Ureter (tissue), 1 donor: Measurements from ENCODE around the gene VEZT. TPM values are rescaled to one million over a fixed set of nuclear protein-coding genes. Genes with fewer than 3 reads are reported as not detected.
"Not testable (repeated sequence)": the region's sequence is repeated elsewhere in the genome, so short reads cannot be mapped to it uniquely, and the experiment has no call there.

Experiments used
- DNase-seq: peaks from one replicate; pipeline ENCODE4 v3.0.0-alpha.2; 2020; ENCODE audit warnings: low spot score
- total RNA-seq: library from RNA; stranded (reverse); gene quantifications from one replicate; pipeline ENCODE4 v1.2.4, GENCODE V29; 2023
- donor health status: DM: yes; HTN: yes; CAD: no.

Gene VEZT
- total RNA-seq, 1 donor from 2014 or later = 103 TPM

DNA sequence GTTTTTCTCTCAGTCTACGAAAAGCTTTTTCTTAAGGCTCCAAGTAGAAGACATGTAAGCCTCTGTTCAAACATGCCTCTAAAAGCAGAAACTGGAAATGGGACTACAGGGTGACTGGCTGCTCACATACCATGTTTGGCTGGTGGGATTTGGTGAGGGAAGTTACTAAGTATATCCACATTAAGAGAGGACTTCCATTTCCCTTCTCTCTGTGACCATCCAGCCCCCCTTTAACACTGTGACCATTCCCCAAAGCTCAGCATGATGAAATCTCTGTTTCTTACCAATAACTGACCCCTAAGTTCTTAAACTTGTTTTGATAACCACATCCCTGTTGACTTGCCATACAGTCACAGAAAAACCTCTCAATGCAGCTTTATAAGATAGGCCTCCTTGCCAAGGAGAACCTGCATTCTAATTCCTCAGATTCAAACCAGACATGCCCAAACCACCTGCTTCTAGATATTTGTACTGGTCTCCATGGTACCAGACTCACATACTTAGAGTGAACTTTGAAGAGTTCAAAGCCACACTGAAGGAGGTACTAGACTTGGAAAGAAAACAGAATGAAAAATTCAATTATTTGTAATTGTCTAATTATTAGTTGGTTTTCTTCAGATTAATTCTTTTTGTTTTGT lies 102.2 kb downstream of the VEZT start:
- no peak for DNase-seq

GRCh38 chr12:95321516-95322246 lies 104.1 kb downstream of the VEZT start:
- no peak for DNase-seq

GRCh38 chr12:95322326-95322725 lies 104.7 kb downstream of the VEZT start:
- DNase-seq = no peak

DNA sequence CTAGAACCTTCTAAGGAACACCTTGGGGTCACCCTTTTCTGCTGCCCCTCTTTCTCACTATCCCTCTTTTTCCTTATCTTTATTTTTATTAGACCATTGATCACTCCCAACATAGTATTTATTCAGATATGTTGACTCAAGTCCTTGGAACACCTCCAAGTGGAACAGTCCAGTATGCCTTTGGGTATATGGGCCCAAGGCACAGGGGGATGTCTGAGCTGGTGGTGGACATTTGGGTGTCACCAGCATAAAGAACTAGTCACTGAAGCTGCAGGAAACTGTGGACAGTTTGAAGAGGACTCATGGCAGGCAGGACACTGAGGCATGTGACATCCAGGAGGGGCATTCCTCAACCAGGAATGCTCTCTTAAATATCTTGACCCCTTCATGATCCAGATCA lies 105.6 kb downstream of the VEZT start:
- no peak for DNase-seq

DNA sequence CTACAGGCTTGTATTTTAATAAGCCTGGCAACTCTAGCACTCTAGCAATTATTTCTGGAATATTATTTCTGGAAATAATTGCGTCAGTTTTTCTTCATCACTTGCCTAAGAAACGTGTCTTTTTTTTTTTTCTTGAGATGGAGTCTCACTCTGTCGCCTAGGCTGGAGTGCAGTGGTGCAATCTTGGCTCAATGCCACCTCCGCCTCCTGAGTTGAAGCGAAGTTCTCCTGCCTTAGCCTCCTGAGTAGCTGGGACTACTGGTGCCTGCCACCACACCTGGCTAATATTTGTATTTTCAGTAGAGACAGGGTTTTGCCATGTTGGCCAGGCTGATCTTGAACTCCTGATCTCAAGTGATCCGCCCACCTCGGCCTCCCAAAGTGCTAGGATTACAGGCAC lies 106.6 kb downstream of the VEZT start:
- not testable (repeated sequence) for DNase-seq

DNA sequence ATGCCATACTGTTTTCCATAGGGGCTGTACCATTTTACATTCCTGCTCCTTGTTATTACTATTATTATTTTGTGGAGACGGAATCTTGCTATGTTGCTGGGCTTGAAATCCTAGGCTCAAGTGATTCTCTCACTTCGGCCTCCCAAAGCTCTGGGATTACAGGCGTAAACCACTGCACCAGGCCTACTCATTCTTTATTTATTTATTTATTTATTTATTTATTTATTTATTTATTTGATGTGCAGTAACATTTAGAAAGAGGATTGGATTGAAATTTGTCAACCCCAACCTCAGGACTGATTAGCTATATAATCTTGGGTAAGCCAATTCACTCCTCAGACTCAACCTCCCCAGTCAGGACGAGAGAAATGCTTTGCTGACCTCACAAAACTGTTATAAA lies 107.9 kb downstream of the VEZT start:
- no peak for DNase-seq

DNA sequence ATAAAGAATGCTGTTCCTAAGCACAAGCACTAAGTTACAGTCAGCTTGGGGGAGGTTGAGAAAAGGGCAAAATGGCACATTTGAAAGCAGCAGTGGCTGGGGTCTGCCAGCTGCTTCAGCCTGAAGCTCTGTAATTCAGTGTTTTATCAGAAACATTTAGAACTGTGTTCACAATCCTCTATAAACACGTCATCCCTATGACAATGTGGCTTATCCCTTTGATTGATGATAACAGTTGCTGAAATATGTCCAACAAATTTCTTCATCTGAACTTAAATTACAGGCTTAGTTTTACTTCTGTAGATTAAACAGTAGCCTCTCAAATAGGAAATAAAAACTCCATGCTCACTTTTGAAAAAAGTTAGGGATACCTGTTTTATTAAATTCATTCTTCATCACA lies 108.8 kb downstream of the VEZT start:
- DNase-seq = no peak

DNA sequence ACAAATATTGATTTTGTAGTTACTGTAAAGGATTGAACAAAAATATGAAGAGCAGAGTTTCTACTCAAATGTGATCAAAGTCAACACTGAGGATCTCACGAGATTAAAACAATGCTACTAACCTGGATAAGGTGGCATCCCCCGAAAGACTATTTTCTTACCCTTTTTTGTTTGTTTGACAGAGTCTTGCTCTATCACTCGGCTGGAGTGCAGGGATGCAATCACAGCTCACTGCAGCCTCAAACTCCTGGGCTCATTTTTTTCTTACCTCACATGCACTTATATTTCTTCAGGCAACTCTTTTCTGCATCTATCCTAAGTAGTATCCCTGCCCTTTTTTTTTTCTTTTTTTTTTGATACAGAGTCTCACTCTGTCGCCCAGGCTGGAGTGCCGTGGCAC lies 109.2 kb downstream of the VEZT start:
- DNase-seq = no peak

GRCh38 chr12:95328708-95329107 lies 111.1 kb downstream of the VEZT start:
- DNase-seq = no peak

GRCh38 chr12:95335948-95336347 lies 118.3 kb downstream of the VEZT start:
- no peak for DNase-seq

- DNase-seq = peak; percentile 86
Observed at GRCh38 chr12:95336387-95337067, 118.9 kb downstream of the VEZT start.

- no peak for DNase-seq
Observed at GRCh38 chr12:95337146-95337545, 119.5 kb downstream of the VEZT start.

DNA sequence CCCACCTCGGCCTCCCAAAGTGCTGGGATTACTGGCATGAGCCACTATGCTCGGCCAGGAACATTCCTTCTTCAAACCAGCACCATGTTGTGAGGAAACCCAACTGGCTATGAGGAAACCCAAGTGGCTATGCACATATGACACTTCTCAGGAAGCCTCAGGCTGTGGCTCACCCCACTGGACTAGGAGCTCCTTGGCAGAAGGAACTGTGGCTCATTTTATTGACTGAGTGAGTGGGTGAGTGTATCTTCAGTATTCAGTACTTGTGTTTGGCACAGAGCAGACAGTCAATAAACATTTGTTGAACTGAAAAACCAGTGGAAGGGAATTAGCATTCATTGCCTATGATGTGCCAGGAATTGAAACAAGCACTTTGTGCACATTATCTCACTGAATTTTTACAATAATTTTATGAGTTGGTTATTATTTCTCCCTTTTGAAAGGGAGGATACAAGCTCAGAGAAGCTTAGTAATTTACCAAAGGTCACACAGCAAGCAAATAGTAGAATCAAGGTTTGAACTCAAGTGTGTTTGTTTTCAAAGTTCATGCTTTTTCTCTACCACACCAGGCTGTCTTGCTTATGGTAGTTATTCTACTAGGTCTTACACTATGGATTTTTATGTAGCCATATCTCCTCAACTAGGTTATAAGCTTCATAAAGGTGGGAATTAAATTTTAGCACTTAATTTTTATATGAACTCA lies 121.6 kb downstream of the VEZT start:
- DNase-seq = no peak

- no peak for DNase-seq
Observed at GRCh38 chr12:95342008-95342407, 124.4 kb downstream of the VEZT start.

DNA sequence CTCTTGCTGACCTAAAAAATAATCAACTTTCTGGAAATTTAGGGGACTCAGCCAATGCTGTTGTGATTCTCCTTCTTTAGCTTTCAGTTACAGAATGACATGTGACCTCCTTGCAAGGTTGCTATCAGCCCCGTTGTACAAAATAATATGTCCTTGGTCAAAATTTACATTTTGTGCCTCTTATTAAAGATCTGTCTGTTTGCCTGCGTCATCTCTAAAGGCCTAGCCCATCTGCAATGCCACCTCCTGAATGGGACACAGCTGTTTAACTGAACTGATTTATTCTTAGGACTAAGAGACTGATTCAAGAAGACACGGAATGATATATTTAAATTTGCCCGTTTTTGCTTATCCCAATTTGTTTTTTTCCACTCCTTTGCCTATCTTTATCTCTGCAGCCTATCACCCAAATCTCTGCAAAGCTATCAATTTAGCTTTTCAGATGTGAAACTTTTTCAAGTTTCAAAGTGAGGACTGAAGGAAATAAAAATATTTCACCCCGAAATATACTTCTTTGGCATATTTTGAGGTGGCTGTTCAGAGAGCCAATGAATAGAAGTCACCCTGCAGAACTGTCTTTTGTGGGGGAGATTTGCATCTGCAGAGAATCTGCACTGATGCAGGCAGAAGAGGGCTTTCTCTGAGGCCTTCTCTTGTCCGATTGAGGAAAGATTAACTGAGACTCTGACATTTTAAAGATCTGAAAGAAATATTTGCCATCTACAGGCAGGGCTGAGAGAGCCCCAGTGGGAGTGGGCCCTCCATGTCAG lies 126.0 kb downstream of the VEZT start:
- no peak for DNase-seq

DNA sequence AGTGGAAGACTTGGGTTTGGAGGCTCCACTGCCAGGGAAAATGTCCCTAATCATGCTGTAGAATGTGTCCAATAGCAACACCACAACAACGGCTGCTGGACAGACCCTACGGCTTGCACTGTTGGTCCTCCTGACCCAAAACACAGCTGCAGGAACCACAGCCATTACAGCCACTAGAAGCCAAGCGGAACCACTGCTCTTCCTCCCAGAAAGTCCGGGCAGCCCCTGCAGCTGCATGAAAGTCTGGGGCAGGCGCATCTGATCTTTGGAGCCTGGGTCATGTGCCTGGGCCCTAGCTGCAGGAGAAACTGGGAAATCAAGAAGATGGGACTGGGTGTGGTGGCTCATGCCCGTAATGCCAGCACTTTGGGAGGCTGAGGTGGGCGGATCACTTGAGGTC lies 131.7 kb downstream of the VEZT start:
- DNase-seq = no peak

- DNase-seq = no peak
Observed at GRCh38 chr12:95351748-95352147, 134.1 kb downstream of the VEZT start.
